Adrenal gland (tissue), 5 donors: ENCODE results near the gene SIN3A.
"Not testable (repeated sequence)": the region's sequence is repeated elsewhere in the genome, so short reads cannot be mapped to it uniquely, and the experiment has no call there.

Experiments
- POLR2A ChIP-seq, 2 donors: fragments of 450-650 bp; IDR thresholded peaks; one replicate each; pipeline ENCODE4 v1.6.1; 2017; ENCODE audit warnings: antibody characterized with exemption in 2 of 2, mild to moderate bottlenecking in 2 of 2, moderate library complexity in 1 of 2
- TF ChIP-seq, protein P1 (sequence below), 6 experiments: fragments of 450-650 bp in 4 of 6; fragments of 200-600 bp in 2 of 6; sonication (generic) in 1 of 6; IDR thresholded peaks; 1 replicate in 5 of 6; 2 replicates in 1 of 6; pipeline versions ENCODE4 v1.5.1 to v1.8.0; 2016 to 2021; ENCODE audit warnings: antibody characterized with exemption in 6 of 6, mild to moderate bottlenecking in 2 of 6, moderate library complexity in 1 of 6
- donor health status: DM: no; HTN: no; CAD: no.

DNA sequence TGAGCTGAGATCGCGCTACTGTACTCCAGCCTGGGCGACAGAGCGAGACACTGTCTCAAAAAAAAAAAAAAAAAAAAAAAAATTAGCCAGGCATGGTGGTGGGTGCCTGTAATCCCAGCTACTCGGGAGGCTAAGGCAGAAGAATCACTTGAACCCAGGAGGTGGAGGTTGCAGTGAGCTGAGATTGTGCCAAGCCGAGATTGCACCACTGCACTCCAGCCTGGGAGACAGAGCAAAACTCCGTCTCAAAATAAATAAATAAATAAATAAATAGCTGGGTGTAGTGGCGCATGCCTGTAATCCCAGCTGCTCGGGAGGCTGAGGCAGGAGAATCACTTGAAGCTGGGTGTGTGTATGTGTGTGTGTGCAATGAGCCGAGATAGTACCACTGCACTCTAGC is 6.2 kb downstream of the SIN3A start:
- not testable (repeated sequence) for TF ChIP-seq POLR2A (IDR thresholded peaks at IDR 0.05)
- TF ChIP-seq, protein P1, sequence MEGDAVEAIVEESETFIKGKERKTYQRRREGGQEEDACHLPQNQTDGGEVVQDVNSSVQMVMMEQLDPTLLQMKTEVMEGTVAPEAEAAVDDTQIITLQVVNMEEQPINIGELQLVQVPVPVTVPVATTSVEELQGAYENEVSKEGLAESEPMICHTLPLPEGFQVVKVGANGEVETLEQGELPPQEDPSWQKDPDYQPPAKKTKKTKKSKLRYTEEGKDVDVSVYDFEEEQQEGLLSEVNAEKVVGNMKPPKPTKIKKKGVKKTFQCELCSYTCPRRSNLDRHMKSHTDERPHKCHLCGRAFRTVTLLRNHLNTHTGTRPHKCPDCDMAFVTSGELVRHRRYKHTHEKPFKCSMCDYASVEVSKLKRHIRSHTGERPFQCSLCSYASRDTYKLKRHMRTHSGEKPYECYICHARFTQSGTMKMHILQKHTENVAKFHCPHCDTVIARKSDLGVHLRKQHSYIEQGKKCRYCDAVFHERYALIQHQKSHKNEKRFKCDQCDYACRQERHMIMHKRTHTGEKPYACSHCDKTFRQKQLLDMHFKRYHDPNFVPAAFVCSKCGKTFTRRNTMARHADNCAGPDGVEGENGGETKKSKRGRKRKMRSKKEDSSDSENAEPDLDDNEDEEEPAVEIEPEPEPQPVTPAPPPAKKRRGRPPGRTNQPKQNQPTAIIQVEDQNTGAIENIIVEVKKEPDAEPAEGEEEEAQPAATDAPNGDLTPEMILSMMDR (IDR thresholded peaks at IDR 0.05), result not testable (repeated sequence)
